Vagina (tissue), 2 donors: ENCODE results near the gene KIF3A. TPM values are rescaled to one million over a fixed set of nuclear protein-coding genes. Genes with fewer than 3 reads are reported as not detected.

Source experiments
- DNase-seq, 2 donors: peaks; one replicate each; pipeline ENCODE4 v3.0.0-alpha.2; 2017; ENCODE audit errors: extremely low spot score in 2 of 2
- H3K27ac ChIP-seq: fragments of 200-600 bp; sonication (generic); one replicate; pipeline ENCODE4 v1.5.1; 2019
- H3K27me3 ChIP-seq: fragments of 200-600 bp; sonication (generic); one replicate; pipeline ENCODE4 v1.5.1; 2019
- H3K36me3 ChIP-seq, 2 donors: fragments of 200-600 bp; sonication (generic); one replicate each; pipeline ENCODE4 v1.5.1; 2017 to 2019
- H3K4me1 ChIP-seq: fragments of 200-600 bp; sonication (generic); one replicate; pipeline ENCODE4 v1.5.1; 2019
- H3K4me3 ChIP-seq, 2 donors: fragments of 200-600 bp; sonication (generic); 1 replicate in 1 of 2; 2 replicates in 1 of 2; pipeline ENCODE4 v1.5.1; 2016 to 2019
- H3K9me3 ChIP-seq: fragments of 200-600 bp; sonication (generic); one replicate; pipeline ENCODE4 v1.5.1; 2019
- CTCF ChIP-seq, 3 experiments: fragments of 450-650 bp in 2 of 3; fragments of 200-600 bp in 1 of 3; sonication (generic) in 1 of 3; IDR thresholded peaks; one replicate each; pipeline ENCODE4 v1.5.1; 2017 to 2019; ENCODE audit warnings: antibody characterized with exemption in 3 of 3, mild to moderate bottlenecking in 2 of 3, moderate library complexity in 2 of 3
- POLR2A ChIP-seq, 2 donors: fragments of 450-650 bp; IDR thresholded peaks; one replicate each; pipeline ENCODE4 v1.6.1; 2017; ENCODE audit warnings: antibody characterized with exemption in 2 of 2, mild to moderate bottlenecking in 2 of 2, moderate library complexity in 2 of 2
- POLR2AphosphoS5 ChIP-seq, 2 donors: sonication (generic); formaldehyde crosslinking; IDR thresholded peaks; one replicate each; pipeline ENCODE4 v1.9.0; 2017; ENCODE audit warnings: antibody characterized with exemption in 2 of 2, mild to moderate bottlenecking in 2 of 2, low read depth in 1 of 2; ENCODE audit not compliant: insufficient read depth in 1 of 2
- intact Hi-C: fragments of 100-400 bp; cut with DNase I; formaldehyde crosslinking; loops from one replicate; pipeline ENCODE4 v1.15.1; 2023
- total RNA-seq: library from RNA; depleted of rRNA; stranded (reverse); fragments of >200 nt; gene quantifications from one replicate; pipeline ENCODE4 v1.2.3, GENCODE V29; 2016

The KIF3A gene
- total RNA-seq, 1 donor from 2014 or later: 20.6 TPM

GRCh38 chr5:132656774-132657355 lies 80.5 kb downstream of the KIF3A start:
- Histone ChIP-seq H3K27me3 (peaks cover 5% of the 10 kb centered on the region), H3K36me3 (no peaks in the 10 kb centered on the region), H3K4me1 (peaks cover 16% of the 10 kb centered on the region), H3K27ac (no peak overlapping the region), H3K4me3 (peak overlapping the region; percentile 42 to 59), H3K9me3 (no peaks in the 10 kb centered on the region)
- TF ChIP-seq CTCF (IDR thresholded peaks at IDR 0.05): no peak
- TF ChIP-seq POLR2A (IDR thresholded peaks at IDR 0.05): no peak
- no peak for TF ChIP-seq POLR2AphosphoS5 (IDR thresholded peaks at IDR 0.05; ENCODE audit: insufficient read depth in 1 of 2, low read depth in 1 of 2)
- intact Hi-C loops: no loop called here
- DNase-seq: peak; percentile 71 to 82

GRCh38 chr5:132655821-132656773 lies 81.2 kb downstream of the KIF3A start:
- H3K36me3 ChIP-seq: no peaks in the 10 kb centered on the region
- H3K27me3 ChIP-seq: peaks cover 5% of the 10 kb centered on the region
- H3K4me3 ChIP-seq: peak overlapping the region; percentile 42 to 59
- no peaks in the 10 kb centered on the region for H3K9me3 ChIP-seq
- intact Hi-C loops: no loop called here
- peaks cover 16% of the 10 kb centered on the region for H3K4me1 ChIP-seq
- DNase-seq: peak; percentile 65 to 77
- no peak overlapping the region for H3K27ac ChIP-seq
- TF ChIP-seq CTCF (IDR thresholded peaks at IDR 0.05) (no peak), POLR2AphosphoS5 (IDR thresholded peaks at IDR 0.05; ENCODE audit: insufficient read depth in 1 of 2, low read depth in 1 of 2) (no peak), POLR2A (IDR thresholded peaks at IDR 0.05) (no peak)

GRCh38 chr5:132653716-132654115 lies 83.6 kb downstream of the KIF3A start:
- DNase-seq: peak in 1 of 2 donors; percentile 75
- intact Hi-C loops: no loop called here
- H3K27me3 ChIP-seq: peaks cover 5% of the 10 kb centered on the region

GRCh38 chr5:132651838-132652469 lies 85.4 kb downstream of the KIF3A start:
- Histone ChIP-seq H3K27me3 (peaks cover 5% of the 10 kb centered on the region), H3K27ac (no peak overlapping the region), H3K9me3 (no peaks in the 10 kb centered on the region), H3K4me3 (no peak overlapping the region), H3K4me1 (peaks cover 14% of the 10 kb centered on the region), H3K36me3 (no peaks in the 10 kb centered on the region)
- intact Hi-C loops: no loop called here
- no peak for TF ChIP-seq POLR2AphosphoS5 (IDR thresholded peaks at IDR 0.05; ENCODE audit: insufficient read depth in 1 of 2, low read depth in 1 of 2)
- no peak for TF ChIP-seq CTCF (IDR thresholded peaks at IDR 0.05)
- no peak for TF ChIP-seq POLR2A (IDR thresholded peaks at IDR 0.05)
- no peak for DNase-seq

More at GRCh38 chr5:132653716-132654115, 83.6 kb downstream of the KIF3A start:
- no peak overlapping the region for H3K4me3 ChIP-seq
- H3K27ac ChIP-seq: no peak overlapping the region
- H3K36me3 ChIP-seq: no peaks in the 10 kb centered on the region
- H3K4me1 ChIP-seq: peaks cover 16% of the 10 kb centered on the region
- TF ChIP-seq CTCF (IDR thresholded peaks at IDR 0.05) (no peak), POLR2AphosphoS5 (IDR thresholded peaks at IDR 0.05; ENCODE audit: insufficient read depth in 1 of 2, low read depth in 1 of 2) (no peak)
- no peaks in the 10 kb centered on the region for H3K9me3 ChIP-seq
